MM.1S (cell line): ENCODE data around the gene GMPPA.

Experiments used
- DNase-seq: peaks from one replicate; pipeline ENCODE4 v3.0.0-alpha.2; 2015
- H2AFZ ChIP-seq: fragments of 300-600 bp; sonication (generic); 2 replicates; pipeline ENCODE4 v1.6.0; 2016; ENCODE audit warnings: antibody characterized with exemption, low read length
- H3F3A ChIP-seq: fragments of 300-600 bp; sonication (generic); 2 replicates; pipeline ENCODE4 v1.6.1; 2016; ENCODE audit warnings: mild to moderate bottlenecking, antibody characterized with exemption, low read length, moderate library complexity, mixed read lengths; ENCODE audit not compliant: insufficient read depth
- H3K27ac ChIP-seq: fragments of 300-600 bp; sonication (generic); 2 replicates; pipeline ENCODE4 v1.5.1; 2016; ENCODE audit warnings: mild to moderate bottlenecking, low read length
- H3K27me3 ChIP-seq: fragments of 300-600 bp; sonication (generic); replicated peaks from 2 replicates; pipeline ENCODE4 v1.6.0; 2016; ENCODE audit warnings: low read length; ENCODE audit not compliant: insufficient read depth
- H3K36me3 ChIP-seq: fragments of 300-600 bp; sonication (generic); replicated peaks from 2 replicates; pipeline ENCODE4 v1.6.1; 2016; ENCODE audit warnings: mild to moderate bottlenecking, low read length, mixed read lengths; ENCODE audit not compliant: insufficient read depth
- H3K4me1 ChIP-seq: fragments of 300-600 bp; sonication (generic); 2 replicates; pipeline ENCODE4 v1.6.1; 2016; ENCODE audit warnings: low read length, mixed read lengths
- H3K4me2 ChIP-seq: fragments of 300-600 bp; sonication (generic); 2 replicates; pipeline ENCODE4 v1.6.0; 2016; ENCODE audit warnings: low read depth, low read length
- H3K4me3 ChIP-seq: fragments of 300-600 bp; sonication (generic); 2 replicates; pipeline ENCODE4 v1.5.1; 2016; ENCODE audit warnings: low read length, mixed read lengths
- H3K79me2 ChIP-seq: fragments of 300-600 bp; sonication (generic); 2 replicates; pipeline ENCODE4 v1.6.1; 2016; ENCODE audit warnings: mixed run types, low read length, mixed read lengths
- H3K9ac ChIP-seq: fragments of 300-600 bp; sonication (generic); 2 replicates; pipeline ENCODE4 v1.6.1; 2016; ENCODE audit warnings: low read length, mixed read lengths
- H3K9me2 ChIP-seq: fragments of 300-600 bp; sonication (generic); replicated peaks from 2 replicates; pipeline ENCODE4 v1.6.1; 2016; ENCODE audit warnings: mild to moderate bottlenecking, low read length, mixed read lengths; ENCODE audit not compliant: insufficient read depth
- H3K9me3 ChIP-seq: fragments of 300-600 bp; sonication (generic); replicated peaks from 2 replicates; pipeline ENCODE4 v1.6.1; 2016; ENCODE audit warnings: mild to moderate bottlenecking, low read length, mixed read lengths; ENCODE audit not compliant: insufficient read depth
- H4K20me1 ChIP-seq: fragments of 300-600 bp; sonication (generic); 2 replicates; pipeline ENCODE4 v1.6.1; 2016; ENCODE audit warnings: mild to moderate bottlenecking, low read length, moderate library complexity, mixed read lengths; ENCODE audit not compliant: insufficient read depth
- EZH2 ChIP-seq: fragments of 300-600 bp; sonication (generic); optimal IDR thresholded peaks from 2 replicates; pipeline ENCODE3; 2017; ENCODE audit warnings: low read depth, mild to moderate bottlenecking, antibody characterized with exemption, low read length, mixed read lengths
- EZH2phosphoT487 ChIP-seq: fragments of 300-600 bp; sonication (generic); IDR thresholded peaks from 2 replicates; pipeline ENCODE4 v1.6.1; 2018; ENCODE audit warnings: antibody characterized with exemption, low read length
- TF ChIP-seq, protein P1 (sequence below): fragments of 300-600 bp; sonication (generic); IDR thresholded peaks from 2 replicates; pipeline ENCODE4 v1.5.1; 2016; ENCODE audit warnings: antibody characterized with exemption, low read length, mixed read lengths

GMPPA gene

DNA sequence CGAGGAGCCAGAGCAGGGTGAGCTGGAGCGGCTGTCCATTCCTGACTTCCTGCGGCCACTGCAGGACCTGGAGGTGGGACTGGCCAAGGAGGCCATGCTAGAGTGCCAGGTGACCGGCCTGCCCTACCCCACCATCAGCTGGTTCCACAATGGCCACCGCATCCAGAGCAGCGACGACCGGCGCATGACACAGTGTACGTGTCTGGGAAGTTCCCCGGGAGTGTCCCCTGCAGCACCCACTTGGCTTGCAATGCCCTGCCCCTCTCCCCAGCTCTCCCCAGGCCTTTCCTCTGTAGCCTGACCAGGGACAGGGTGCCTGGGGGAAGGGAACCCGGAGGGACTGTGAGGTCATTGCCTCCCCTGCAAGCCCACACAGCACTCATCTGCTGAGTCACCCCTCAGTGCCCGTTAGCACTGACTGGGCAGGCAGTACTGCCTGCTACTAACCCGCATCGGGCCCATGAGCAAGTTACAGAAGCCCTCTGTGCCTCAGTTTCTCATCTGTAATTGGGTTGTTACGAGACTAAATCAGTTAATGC is 29.4 kb upstream of the GMPPA start:
- no peak for DNase-seq
- H4K20me1 ChIP-seq = no peaks in the 10 kb centered on the region
- H3K9ac ChIP-seq = no peak overlapping the region
- no peaks in the 10 kb centered on the region for H3F3A ChIP-seq
- TF ChIP-seq, protein P1, sequence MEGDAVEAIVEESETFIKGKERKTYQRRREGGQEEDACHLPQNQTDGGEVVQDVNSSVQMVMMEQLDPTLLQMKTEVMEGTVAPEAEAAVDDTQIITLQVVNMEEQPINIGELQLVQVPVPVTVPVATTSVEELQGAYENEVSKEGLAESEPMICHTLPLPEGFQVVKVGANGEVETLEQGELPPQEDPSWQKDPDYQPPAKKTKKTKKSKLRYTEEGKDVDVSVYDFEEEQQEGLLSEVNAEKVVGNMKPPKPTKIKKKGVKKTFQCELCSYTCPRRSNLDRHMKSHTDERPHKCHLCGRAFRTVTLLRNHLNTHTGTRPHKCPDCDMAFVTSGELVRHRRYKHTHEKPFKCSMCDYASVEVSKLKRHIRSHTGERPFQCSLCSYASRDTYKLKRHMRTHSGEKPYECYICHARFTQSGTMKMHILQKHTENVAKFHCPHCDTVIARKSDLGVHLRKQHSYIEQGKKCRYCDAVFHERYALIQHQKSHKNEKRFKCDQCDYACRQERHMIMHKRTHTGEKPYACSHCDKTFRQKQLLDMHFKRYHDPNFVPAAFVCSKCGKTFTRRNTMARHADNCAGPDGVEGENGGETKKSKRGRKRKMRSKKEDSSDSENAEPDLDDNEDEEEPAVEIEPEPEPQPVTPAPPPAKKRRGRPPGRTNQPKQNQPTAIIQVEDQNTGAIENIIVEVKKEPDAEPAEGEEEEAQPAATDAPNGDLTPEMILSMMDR = no peak
- no peak for TF ChIP-seq EZH2
- TF ChIP-seq EZH2phosphoT487 = no peak
- no peak overlapping the region for H2AFZ ChIP-seq
- no peak overlapping the region for H3K4me2 ChIP-seq
- no peak overlapping the region for H3K27ac ChIP-seq
- H3K9me2 ChIP-seq = no peaks in the 10 kb centered on the region
- H3K36me3 ChIP-seq = no peaks in the 10 kb centered on the region
- H3K27me3 ChIP-seq = peaks cover 80% of the 10 kb centered on the region
- no peak overlapping the region for H3K4me3 ChIP-seq
- H3K9me3 ChIP-seq = no peaks in the 10 kb centered on the region
- H3K79me2 ChIP-seq = no peaks in the 10 kb centered on the region
- H3K4me1 ChIP-seq = no peaks in the 10 kb centered on the region

DNA sequence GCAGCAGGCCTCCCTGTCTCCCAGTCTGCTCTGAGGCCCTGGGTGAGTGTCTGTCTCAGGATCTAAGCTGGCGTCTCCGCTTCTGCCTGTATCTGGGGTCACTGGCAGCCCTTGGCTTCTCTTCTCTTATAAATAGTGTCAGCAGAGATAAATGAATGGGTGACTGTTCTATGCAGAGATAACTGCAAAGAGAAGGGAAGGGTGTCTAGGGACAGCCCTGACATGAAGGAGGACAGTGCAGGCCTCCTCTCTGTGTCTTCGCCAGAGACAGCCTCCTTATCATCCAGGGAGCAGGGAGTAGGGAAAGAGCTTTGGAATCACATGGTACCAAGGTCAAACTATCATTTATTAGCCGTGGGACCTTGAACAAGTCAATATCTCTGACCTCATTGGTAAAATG is 28.3 kb upstream of the GMPPA start:
- no peaks in the 10 kb centered on the region for H3F3A ChIP-seq
- no peaks in the 10 kb centered on the region for H3K79me2 ChIP-seq
- H3K9me2 ChIP-seq = no peaks in the 10 kb centered on the region
- H3K27ac ChIP-seq = no peak overlapping the region
- H3K36me3 ChIP-seq = no peaks in the 10 kb centered on the region
- no peak for DNase-seq
- peaks cover 90% of the 10 kb centered on the region for H3K27me3 ChIP-seq
- no peak overlapping the region for H3K4me2 ChIP-seq
- H3K4me3 ChIP-seq = no peak overlapping the region
- TF ChIP-seq, protein P1 = no peak
- no peak for TF ChIP-seq EZH2phosphoT487
- TF ChIP-seq EZH2 = no peak
- no peak overlapping the region for H2AFZ ChIP-seq
- H3K9me3 ChIP-seq = no peaks in the 10 kb centered on the region
- no peaks in the 10 kb centered on the region for H3K4me1 ChIP-seq
- no peaks in the 10 kb centered on the region for H4K20me1 ChIP-seq
- H3K9ac ChIP-seq = no peak overlapping the region

DNA sequence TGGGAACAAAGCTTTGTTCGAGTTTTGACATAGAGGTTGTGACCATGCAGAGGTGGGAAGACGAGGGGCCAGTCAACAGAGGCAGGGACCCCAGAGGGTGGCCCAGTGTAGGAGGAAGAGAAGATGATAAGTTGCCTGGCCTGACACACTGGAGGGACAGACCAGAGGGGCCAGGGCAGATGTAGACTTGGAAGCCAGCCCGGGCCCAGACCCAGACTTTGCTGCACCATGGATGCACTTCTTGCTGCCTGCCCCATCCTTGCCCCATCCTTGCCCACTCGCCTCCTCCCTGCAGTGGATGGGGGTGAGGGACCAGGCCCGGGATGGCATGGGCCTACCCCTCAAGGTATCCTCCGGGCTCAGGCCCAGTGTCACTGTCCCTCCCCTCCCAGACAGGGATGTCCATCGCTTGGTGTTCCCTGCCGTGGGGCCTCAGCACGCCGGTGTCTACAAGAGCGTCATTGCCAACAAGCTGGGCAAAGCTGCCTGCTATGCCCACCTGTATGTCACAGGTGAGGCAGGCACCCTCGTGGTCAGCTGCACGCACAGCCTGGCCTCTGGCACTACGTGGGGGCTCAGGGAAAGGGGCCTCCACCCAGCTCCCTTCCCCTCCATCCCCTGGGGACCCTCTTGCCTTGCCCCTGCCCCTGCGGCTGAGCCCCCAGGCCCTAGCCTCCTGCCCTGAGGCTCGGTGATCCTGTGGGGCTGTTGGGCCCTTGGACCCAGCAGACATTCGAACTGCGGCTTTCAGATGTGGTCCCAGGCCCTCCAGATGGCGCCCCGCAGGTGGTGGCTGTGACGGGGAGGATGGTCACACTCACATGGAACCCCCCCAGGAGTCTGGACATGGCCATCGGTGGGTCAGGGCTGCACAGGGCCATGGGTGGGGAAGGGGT is 27.0 kb upstream of the GMPPA start:
- Histone ChIP-seq H3K79me2 (no peaks in the 10 kb centered on the region), H3K4me2 (no peak overlapping the region), H2AFZ (no peak overlapping the region), H3K27me3 (peaks cover 86% of the 10 kb centered on the region), H3K36me3 (no peaks in the 10 kb centered on the region), H3F3A (no peaks in the 10 kb centered on the region), H3K4me1 (no peaks in the 10 kb centered on the region), H3K4me3 (no peak overlapping the region), H3K27ac (no peak overlapping the region), H3K9ac (no peak overlapping the region), H4K20me1 (no peaks in the 10 kb centered on the region), H3K9me3 (no peaks in the 10 kb centered on the region), H3K9me2 (no peaks in the 10 kb centered on the region)
- TF ChIP-seq EZH2 (no peak), EZH2phosphoT487 (no peak)
- TF ChIP-seq, protein P1 = no peak
- DNase-seq = no peak
